Inferior parietal cortex (tissue), 1 donor: Measurements from ENCODE around the gene RAB6B.

ENCODE experiments used
- DNase-seq: peaks from one replicate; pipeline ENCODE4 v3.0.0-alpha.2; 2016; ENCODE audit errors: extremely low spot score

Gene RAB6B

DNA sequence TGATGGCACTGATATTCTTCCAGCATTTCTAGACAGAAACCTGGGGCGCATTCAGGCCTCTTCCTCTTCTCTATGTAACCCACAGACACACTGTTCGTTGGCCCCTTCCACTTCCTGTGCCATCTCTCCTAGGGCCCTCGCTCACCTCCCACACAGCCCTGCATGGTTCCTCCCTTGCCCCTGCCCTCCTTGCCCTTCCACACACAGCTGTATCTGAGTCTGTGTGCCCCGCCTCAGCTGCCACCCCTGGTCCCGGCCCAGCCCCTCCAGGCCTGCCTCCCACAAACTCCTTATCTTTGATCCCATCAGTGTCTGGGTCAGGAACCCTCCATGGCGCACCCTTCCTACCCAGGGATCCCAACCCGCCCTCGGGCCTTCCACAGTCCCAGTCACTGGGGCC is 37.9 kb downstream of the RAB6B start:
- DNase-seq: no peak

DNA sequence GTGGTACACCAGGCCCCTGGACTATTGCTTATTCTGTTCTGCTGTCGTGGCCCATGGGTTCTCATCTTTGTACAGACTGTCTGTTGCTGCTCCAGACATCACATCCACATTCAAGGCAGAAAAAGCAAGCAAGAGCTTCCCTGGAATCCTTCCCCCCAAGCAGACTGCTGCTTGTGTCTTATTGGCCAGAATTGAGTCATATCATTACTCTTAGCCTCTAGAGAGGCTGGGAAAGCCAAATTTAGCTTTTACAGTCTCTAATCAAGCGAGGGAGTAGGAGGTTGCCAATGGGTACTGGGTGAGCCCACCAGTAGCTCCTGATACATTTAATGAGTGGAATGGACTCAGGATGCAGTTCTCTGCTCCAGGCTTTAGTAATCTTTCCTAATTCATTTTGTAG is 39.4 kb downstream of the RAB6B start:
- DNase-seq: no peak

DNA sequence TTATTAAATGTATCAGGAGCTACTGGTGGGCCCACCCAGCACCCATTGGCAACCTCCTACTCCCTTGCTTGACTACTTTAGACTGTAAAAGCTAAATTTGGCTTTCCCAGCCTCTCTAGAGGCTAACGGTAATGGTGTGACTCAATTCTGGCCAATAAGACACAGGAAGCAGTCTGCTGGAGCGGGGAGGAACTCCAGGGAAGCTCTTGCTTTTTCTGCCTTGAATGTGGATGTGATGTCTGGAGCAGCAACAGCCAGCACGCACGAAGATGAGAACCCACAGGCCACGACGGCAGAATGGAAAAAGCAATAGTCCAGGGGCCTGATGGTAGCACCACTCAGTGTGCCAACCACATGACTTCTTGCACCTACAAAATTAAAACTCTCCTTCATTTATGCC is 39.9 kb downstream of the RAB6B start:
- DNase-seq: no peak

DNA sequence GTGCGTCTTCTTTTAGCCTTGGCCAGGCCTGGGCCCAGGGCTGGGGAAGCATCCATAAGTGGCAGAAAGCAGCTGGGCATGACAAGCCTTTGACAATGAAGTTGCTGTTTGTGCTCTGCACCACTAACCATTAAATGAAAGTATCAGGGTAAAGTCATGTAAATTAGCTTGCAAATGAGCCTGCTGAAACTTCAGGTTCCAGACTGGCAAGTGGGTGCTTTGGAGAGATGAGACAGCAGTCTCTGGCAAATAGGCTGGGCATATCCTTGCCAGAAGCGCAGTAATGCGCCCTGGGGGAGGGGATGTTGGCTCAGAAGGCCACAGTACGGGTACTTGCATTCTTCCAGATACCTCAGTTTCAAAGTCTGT is 40.7 kb downstream of the RAB6B start:
- peak; percentile 48 for DNase-seq

DNA sequence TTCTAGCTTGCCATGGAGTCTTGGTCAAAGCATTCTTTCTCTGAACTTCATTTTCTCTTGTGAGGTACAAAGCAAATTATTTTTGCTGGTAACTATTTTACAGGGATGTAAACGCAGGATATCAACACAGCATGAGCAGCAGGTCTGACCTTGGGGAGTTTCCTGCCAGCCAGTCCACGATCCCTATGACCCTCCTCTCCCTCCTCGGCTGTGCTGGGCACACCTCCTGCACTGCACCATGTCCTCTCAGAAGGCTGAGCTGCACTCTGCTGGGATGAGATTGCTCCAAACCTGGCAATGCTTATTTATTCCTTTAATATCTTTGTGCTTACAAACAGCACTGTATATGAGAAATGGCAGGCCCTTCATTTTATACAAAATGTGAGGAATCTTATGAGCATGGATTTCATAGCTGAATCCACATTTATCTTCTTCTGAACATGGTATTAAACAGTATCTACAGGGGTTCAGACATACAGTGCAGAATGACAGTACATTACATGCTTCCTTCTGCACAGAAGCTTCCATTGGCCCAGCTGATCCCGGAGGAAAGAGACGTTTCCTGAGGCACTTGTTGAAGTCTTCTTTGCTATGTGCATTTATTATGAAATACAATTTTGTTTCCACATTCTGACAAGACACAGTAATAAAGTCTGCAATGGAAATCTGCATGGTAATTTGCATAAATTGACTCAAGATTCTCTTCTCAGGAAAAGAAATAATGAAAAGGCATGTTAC is 41.2 kb downstream of the RAB6B start:
- DNase-seq: no peak

DNA sequence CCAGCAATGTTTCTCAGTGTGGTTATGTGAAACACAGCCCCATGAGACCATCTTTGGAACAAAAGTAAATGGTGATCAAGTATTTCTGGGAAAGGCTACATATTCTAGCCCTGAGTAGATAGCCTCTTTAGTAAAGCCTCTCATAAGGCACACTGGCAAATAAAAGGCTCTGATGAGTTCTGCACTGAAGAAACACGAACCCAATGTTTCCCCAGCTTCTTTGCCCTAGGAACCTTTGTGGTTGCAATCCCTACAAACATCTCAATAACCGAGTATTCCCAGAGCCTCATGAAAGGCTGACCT is 41.8 kb downstream of the RAB6B start:
- no peak for DNase-seq

DNA sequence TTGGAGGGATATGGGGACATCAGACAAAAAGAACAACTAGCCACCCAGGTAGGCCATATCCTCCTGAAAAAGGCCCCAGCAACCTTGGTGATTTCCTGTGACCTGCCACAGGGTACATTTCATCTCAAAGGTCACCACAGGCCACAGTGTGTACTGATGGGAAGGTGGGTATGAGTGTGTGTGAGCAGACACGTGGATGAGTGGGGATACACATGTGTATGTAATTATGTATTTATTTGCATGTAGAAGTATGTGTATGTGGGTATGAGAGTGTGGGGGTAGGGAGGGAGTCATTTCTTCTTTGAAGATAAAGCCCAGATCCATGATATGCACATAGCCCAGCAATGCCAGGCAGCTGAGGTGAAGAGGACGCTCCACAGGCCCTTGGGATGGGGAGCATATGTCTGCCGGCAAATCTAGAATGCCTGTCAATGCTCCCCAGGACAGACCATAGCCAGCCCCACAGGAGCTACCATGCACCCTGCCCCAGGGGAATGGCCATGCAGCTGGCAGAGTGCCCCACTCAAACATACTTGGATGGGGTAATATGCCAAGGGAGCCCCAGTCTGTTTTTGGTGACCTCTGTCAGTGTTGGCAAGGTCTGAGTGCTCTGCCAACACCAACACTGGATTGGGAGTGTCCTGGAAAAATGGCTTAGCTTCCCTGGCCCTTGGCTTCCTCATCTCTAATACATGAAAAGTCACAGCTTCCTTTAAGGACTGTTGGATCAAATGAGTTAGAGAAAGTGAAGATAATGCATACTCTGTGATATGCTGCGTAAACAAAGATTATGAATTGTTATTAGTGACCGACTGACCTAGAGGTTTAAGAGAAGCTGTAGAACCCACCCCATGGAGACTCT is 42.4 kb downstream of the RAB6B start:
- DNase-seq: no peak

DNA sequence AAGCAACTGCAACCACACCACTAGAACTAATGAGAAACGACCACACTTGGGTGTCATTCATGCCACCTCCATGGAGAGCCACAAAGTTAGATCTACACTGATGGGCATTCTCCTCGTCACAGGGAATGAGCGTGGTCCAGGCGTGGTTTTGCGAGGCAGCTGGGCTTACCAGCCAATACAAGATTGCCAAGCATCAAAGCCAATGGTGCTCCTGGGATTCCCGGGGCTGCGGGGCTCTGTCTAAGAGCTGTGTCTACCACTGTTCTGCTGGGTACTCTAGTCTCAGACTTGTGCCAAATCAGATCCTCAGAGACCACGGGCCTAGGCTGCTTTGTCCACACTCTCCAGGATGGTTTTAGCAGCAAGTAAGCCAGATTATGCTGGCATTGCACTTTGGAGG is 43.8 kb downstream of the RAB6B start:
- DNase-seq: no peak

DNA sequence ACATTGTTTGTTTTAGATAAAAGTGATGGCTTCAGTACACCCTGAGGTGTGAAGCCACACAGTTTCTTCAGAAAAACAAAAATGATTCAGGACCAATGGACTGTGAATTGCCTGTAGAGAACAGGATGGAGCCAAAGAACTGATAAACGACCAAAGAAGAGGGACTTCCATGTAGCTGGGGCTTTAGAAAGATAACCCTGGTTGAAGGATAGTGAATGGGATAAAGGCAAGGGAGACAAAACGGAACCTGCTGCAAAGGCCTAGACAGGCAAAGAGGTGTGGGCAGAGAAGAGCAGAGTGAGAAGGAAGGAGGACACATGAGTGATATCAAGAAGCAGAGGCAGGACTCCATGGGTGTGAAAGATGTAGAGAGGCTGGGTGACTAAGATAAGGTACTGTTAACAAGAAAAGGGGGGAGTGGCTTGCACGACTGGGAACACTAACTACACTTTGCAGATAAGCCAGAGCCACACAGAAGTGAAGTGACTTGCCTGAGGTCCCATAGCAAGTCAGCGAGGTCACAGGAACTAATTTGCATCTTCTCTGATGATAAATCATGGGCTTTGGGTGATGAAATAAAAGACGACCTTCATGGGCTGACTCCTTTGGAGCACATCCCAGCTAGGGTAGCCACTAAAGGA is 44.3 kb downstream of the RAB6B start:
- DNase-seq: no peak

DNA sequence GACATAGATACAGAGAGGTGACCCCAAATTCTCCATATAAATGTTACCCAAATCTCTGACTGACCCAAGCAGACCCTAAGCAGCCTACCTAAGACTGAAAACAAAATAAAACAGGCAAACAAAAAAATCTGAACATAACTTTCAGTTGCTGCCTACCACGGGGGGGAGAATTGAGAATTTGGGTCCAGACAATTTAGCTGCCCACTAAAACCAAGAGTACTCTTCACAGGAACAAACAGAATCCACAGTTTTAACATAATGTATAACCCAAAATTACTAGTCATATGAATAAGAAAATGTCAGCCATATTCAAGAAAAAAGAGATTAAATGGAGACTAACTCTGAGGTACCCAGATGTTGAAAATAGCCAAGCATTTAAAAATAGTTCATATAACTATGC is 45.6 kb downstream of the RAB6B start:
- no peak for DNase-seq

DNA sequence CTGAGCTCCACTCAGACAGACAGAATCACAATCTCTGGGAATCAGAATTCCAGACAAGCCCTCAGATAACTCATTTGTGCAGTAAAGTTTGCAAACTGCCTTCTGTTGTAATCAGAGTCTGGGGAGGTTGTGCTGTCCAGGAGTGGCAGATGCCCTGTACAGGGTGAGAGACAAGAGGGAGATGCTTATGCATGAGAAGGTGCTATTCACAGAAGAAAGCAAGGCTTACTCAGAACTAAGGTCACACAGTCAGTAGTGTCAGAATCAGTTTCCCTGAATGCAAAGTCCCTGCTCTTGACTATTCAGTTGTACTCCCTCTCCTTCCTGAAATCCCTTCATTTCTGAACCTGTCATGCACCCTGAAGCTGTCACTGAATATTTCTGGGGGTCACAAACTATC is 46.3 kb downstream of the RAB6B start:
- DNase-seq: no peak

DNA sequence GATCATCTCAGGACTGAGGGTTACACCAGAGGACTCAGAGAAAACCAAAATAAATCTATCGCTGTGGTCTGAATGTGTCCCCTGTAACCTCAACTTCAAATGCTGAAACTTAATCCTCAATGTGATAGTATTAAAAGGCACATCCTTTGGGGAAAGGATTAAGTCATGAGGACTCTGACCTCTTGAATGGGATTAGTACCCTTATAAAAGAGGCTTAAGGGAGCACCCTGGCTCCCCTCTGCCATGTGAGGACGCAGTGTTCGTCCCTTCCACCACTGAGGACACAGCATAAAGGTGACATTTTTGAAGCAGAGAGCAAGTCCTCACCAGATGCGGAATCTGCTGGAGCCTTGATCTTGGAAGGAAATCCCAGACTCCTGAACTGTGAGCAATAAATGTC is 50.6 kb downstream of the RAB6B start:
- DNase-seq: no peak

DNA sequence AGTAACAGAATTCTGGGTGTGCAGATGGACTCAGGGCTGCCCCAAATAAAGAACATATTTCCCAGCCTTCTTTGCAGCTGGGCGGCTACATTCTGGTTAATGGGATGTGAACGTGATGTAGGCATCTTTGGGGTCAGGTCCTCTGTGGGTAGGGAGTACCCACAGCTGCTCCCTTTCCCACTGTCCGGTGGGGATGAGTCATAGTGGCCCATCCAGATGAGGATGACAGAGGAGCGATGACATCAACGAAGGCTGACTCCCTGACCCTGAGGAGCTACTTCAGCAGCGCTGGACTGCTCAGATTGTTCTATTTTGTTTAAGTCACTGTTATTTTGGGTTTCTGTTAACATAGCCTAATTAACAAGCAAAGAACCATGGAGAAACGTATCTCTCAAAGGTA is 52.0 kb downstream of the RAB6B start:
- no peak for DNase-seq

DNA sequence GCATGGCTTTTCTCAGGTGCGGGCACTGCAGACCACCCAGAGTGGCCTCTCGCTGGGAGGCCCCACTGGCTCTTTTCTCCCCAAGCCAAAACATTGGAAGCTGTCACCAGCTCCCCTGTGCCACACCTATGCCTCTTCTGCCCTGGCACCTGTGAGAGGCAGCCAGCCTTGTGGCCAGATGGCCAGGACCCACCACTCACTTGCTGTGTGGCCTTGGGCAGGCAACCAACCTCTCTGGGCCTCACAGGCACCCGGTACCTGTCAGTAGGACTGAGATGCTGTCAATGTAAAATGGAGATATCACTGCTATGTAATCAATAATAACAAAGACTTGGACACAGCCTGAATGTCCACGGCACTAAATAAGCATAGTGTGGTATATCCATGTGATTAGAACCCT is 53.5 kb downstream of the RAB6B start:
- no peak for DNase-seq

DNA sequence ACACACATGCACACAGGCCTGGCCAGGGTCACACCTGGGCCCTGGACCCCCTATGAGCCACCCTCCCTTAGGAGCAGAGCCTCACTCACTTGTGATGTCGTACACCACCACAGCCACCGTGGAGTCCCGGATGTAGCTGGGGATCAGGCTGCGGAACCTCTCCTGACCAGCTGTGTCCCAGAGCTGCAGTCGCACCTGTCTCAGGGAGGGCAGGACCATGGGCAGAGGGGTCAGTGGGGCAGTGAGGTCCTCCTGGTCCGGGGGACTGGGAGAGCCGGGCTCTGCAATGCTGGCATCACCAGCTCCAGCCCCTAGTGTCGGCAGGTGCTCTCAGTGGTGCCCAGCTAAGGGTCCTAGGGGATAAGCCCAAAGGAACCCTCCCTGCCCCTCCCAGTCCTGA is 54.5 kb downstream of the RAB6B start:
- DNase-seq: no peak

DNA sequence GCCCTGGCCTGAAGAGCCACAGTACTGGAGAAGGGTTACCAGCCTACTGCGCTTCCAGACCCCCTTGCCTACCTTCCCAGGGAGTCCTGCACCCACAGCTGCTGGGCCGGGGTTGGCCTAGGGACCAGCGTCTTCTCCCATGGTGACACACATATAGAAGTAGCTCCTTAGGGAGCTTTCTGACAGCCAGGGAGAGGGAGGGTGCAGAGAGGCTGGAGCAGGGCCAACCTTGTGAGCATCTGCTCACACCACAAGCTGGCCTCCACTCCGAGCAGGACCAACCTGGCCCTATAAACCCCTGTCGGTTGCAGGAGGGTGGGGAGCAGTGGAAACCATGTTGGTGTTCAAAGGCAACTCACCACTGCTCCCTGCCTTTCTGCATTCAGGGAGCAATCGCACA is 54.9 kb downstream of the RAB6B start:
- DNase-seq: no peak

DNA sequence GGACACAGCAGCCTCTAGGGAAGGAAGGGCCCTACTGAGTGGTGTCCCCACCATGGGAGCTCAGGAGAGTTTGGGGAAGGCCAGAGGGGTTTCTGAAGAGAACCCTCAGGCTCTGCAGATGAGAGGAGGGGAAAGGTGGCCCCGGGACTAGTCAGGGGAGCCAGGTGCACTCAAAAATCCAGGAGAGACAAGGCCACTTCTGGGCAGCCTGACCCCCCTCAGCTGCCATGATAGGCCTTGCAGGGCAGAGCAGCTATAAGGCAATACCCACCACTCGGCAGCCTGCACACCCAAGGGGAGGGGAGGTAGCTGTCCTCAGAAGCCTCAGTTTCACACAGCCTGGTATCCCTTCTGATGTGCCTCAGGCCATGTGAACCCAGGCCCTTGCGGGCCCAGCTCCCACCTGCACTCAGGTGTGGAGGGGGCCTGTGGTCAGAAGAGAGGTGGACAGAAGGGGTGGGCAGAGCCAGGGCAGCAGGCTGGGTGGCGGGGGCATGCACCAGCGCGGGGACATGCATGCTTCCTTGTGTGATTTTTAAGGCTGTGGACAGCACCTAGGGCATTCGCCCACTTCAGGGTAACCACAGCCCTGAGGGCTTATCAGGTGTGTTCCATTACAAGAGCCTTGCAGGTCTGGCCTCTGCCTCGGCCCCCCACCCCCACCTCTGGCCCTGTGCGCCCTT is 55.5 kb downstream of the RAB6B start:
- DNase-seq: no peak

DNA sequence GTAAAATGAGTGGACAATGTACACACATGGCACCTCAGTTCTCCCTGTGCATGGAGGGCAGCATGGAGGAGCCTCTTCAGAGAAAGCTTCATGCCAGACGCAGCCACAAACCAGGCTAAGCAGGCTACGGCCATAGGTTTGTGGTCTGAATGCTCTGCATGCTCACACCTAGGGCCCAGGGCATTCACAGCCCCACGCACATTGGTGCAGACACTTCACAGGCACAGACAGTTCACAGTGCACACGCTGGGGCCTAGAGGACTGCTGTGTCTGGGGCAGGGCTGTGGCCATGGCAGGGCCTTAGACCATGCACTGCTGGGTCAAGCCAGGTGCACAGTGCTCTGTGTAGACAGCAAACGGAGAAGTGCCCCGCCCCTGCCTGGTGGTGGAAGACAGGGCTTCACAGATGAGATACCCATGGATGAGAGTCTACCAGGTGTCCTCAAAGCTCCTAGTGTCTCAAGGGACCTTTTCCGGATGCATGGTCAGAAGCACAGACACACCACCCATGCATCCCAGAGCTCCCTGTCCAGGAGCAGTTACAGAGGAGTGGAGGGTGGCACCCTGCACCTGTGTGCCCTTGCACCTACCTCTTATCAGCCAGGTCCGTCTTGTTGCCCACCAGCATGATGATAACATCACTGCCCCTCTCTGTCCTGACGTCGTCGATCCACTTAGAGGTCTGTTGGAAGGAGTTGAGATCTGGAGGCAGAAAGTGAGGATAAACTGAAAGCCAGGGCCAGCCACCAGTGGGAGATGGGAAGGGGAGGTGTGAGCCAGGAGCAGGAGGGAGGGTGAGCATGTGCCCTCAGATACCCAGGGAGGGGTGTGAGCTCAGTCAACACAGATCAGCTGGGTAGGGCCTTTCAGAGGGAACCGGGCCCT is 56.5 kb downstream of the RAB6B start:
- DNase-seq: no peak

DNA sequence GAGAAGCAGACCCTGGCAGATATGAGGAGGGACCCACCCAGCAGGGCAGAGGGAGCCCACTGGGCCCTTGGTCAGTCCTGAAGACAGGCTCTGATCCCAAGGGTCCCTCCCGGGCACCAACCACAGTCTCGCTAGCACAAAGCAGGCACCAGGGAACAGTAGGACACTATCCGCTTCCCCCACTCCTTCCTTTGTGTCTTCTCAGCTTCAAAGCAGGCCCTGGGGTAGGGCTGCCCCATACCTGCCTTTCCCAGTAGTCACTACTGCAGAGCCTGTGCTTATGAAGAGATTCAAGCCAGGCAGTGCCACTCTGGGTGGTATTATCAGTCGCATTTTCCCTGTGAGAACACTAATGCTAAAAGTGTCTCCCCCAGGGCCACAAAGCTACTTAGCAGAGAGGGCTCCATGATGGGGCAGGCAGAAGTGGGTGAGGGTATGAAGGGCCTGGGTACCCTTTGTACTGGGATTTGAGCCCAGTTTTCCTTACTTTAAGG is 57.3 kb downstream of the RAB6B start:
- DNase-seq: no peak

DNA sequence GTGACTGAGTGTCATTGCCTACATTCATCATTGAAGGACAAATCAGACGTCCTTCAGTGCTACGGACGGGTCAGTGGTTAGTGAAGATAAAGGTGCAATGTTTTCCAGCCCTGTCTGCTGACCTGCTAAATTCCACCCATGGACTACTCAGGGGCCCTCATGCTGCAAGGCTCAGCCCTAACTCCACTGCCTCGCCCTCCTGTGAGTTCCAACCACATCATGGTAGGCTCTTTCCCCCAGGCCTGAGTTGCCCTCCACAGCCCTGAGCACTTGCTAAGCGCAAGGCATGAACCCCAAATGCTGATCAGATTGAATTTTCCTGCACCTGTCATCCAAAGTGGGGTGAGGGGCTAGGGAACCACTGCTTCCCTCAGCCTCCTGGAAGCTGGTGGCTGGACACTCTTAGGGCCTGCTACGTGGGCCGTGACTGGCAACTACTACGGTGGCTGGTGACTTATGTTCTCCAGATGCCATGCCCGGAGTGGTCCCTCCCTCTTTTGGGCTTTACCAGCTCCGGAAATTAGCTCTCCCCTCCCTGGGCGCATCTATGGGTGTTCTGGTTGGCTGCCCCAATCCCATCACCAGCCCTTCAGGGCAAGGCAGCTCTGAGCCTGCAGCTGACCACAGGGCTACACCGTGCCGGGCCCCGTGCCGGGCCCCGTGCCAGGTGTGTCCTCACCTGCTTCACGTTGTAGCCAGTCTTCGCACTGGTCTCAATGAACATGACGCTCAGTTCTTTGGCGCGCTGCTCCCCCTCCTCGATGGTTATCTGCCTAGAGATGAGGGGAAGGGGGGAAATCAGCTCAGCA is 58.0 kb downstream of the RAB6B start:
- no peak for DNase-seq
